OCI-M1 (cell line): ENCODE measurements around the gene GSTK1.
A peak's percentile ranks its signal among the peaks of the same experiment; 100 is the strongest.
"Not testable (repeated sequence)": the region's sequence is repeated elsewhere in the genome, so short reads cannot be mapped to it uniquely, and the experiment has no call there.

Experiments used
- DNase-seq: peaks from one replicate; lab custom pipeline; 2025; lab: John Stamatoyannopoulos, UW

The GSTK1 gene

GRCh38 chr7:143238289-143238980, 24.8 kb upstream of the GSTK1 start:
- DNase-seq: no peak

- DNase-seq: no peak
These were observed 23.4 kb upstream of the GSTK1 start for GRCh38 chr7:143239813-143240212.

GRCh38 chr7:143240291-143241168, 22.7 kb upstream of the GSTK1 start:
- peak; percentile 67 for DNase-seq

GRCh38 chr7:143242306-143242705, 20.9 kb upstream of the GSTK1 start:
- DNase-seq: no peak

- no peak for DNase-seq
These were observed 20.1 kb upstream of the GSTK1 start for GRCh38 chr7:143243111-143243510.

DNA sequence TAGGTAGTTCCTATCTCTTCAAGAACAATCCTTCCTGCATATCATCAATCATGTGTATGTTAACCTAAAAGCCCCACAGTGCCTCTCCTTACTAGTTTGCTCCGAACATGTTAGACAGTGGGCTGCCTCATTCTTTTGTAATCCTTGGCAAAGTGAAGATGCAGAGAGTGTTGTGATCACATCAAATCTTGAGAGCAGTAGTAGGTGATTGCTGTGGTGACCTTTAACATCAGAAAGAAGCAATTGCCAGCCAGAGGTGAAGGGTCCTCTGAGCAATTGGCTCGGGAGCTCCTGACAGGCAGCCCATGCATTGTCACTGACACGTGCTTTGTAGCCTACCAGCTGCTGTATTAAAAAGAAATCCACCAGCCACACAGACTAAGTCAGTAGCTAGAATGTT, 19.6 kb upstream of the GSTK1 start:
- DNase-seq: no peak

DNA sequence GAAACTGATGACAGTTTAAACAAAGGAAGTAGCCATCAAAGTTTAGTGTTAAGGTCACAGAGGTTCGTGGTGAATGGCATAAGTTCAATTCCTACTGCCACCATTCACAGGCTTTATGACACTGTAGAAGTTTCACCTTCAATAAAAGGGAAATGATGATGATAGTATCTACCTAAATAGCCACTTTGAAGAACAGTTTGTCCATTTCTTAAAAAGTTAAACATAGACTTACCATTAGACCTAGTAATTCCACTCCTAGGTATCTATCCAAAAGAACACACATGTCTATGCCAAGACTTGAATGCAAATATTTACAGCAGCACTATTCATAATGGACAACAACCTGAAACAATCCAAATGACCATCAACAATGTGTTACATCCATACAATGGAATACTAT, 18.9 kb upstream of the GSTK1 start:
- DNase-seq: no peak

DNA sequence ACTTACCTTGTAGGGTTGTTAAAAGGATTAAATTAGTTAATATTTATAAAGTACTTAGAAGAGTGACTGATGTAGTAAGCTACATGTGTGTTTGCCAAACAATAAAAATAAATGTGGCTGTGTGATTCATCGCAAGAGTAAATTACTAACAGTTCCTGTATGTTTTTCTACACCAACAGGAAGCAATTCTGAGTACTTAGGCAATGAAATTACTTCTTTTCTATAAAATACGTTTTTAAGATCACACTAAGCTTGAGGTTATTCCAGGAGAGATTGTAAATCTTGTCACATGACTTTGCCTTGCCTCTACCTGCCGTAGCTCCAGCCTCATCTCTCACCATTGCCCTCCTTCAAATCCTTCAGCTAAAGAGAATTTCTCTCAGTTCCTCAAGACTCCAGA, 18.1 kb upstream of the GSTK1 start:
- no peak for DNase-seq

- no peak for DNase-seq
These were observed 15.9 kb upstream of the GSTK1 start for GRCh38 chr7:143247372-143247771.

DNA sequence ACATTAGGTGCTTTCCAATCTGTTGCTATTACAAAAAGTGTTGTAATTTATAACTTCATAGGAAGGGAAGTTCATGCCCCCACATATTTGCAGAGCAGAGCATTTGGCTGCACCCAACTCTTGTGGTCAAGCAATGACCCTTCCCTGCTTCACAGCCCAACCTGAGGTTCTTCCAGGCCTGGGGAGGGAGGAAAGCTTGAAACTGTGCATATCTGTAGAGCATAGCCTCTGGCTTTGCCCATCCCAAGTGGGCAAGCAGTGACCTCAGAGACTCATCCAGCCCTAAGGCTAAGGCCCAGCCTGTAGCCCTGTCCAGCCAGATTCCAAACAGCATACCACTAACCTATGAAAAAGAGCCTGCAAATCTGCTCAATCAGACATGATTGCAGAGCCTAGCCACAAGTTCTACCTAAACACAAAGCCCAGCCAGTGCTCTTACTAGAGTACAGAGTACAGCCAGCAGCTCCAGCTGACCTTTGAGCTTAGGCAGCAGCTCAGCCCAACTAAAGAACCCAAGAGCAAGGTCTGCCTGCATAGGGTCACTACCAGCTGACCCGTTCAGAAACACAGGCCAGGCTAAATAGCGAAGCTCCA, 14.4 kb upstream of the GSTK1 start:
- DNase-seq: no peak

DNA sequence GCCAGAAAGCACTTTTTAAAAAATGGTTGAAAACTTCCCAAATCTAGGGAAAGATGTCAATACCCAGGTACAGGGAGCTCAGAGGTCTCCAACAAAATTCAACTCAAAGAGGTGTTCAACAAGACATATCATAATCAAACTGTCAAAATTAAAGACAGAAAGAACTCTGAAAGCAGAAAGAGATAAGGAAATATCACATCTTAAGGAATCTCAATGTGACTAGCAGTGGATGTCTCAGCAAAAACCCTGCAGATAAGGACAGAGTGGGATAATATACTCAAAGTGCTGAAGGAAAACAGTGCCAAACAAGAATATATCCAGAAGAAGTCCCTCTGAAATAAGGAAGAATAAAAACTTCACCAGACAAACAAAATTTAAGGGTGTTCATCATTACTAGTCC, 13.0 kb upstream of the GSTK1 start:
- no peak for DNase-seq

DNA sequence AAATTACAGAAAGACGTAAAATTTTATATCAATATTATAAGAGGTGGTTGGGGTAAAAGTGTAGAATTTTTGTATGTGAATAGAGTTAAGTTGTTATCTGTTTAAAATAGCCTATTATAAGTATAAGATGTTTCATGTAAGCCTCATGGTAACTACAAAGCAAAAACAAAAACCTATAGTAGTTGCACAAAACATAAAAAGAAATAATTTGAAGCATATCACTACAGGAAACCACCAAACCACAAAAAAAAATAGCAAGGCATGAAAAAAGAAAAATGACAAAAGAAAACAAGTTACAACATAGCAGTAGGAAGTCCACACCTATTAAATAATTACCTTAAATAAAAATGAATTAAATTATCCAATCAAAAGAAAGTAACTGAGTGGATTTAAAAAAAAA, 12.4 kb upstream of the GSTK1 start:
- no peak for DNase-seq

GRCh38 chr7:143252006-143252405, 11.2 kb upstream of the GSTK1 start:
- DNase-seq: peak; percentile 4

DNA sequence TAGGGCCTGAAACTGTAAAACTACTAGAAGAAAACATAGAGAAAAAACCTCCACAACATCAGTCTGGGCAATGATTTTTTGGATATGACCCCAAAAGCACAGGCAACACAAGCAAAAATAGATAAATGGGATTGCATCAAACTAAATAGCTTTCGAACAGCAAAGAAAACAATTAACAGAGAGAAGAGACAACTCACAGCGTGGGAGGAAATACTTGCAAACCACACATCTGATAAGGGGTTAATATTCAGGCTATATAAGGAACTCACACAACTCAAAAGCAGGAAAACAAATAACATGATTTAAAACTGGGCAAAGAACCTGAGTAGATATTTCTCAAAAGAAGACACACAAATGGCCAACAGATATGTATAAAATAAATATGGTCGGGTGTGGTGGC, 7.7 kb upstream of the GSTK1 start:
- DNase-seq: peak; percentile 29

- DNase-seq: peak; percentile 14
These were observed 6.9 kb upstream of the GSTK1 start for GRCh38 chr7:143256325-143256724.

DNA sequence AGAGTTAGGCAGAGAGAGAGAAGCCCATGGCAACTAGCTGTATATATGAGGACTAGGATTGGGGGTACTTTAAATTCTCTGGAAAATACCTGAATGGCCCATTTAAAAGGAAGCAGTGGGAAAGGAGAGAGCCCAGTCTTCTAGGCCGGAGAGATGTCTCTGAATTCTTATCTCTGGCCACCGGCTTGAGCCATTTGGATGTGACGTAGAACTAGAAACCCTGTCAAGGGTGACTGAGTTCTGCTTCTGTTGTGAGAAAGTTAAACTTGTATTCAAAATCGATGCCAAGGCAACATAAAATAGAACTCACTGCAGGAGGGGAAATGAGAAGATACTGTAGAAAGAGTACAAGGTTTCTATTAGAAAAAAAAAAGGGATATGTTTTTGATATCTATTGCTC, 6.3 kb upstream of the GSTK1 start:
- DNase-seq: peak; percentile 37

DNA sequence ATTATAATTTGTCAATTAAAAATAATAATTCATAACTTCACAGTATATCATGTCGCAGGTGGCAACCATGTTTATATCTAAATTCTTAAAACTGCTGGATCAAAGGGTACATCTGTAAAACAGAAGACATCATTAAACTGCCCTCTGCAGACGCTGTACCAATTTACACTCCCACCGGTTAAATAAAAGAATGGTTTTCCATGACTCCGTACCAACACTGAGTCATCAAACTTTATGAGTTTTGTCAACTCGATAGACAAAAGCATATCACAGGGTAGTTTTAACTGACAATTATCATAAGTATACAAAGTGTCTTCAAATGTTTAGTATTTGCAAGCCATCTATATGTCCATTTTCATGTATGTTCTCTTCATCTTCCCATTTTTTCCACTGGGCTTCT, 5.7 kb upstream of the GSTK1 start:
- no peak for DNase-seq

- peak; percentile 76 for DNase-seq
These were observed 4.4 kb upstream of the GSTK1 start for GRCh38 chr7:143258831-143259230.

DNA sequence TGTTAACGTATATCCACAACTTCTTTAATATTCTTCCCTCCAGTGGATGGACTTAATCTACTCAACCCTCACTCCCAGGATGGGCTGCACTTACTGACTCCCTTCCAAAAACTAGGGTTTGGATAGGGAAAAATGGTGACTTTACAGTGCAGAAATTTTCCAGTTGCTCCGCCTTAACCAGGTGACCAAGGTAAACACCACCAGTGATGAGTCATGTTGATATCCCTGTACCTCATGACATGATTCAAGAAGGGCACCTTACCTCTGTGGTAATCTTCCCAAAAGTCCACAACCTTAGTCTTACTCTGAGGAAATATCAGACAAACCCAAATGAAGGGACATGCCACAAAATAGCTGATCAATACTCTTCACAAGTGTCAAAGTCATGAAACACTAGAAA, 3.5 kb upstream of the GSTK1 start:
- no peak for DNase-seq

DNA sequence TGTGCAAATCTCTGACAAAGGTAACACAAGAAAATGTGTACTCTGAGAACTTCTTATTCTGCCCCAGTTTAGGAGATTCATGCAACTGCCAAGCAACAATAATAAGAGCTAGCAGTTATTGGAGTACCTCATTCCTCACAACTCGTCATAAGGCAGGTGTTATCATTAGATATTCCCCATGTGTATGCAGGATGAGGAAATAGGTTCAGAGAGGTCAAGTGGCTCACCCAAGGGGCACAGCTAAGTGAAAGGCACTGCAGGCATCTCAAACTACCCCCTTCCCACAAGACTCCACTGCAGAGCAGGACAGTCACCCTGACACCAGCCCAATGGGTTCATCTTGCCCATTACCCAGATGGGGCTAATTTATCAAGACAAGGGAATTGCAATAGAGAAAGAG, 1.3 kb upstream of the GSTK1 start:
- no peak for DNase-seq

DNA sequence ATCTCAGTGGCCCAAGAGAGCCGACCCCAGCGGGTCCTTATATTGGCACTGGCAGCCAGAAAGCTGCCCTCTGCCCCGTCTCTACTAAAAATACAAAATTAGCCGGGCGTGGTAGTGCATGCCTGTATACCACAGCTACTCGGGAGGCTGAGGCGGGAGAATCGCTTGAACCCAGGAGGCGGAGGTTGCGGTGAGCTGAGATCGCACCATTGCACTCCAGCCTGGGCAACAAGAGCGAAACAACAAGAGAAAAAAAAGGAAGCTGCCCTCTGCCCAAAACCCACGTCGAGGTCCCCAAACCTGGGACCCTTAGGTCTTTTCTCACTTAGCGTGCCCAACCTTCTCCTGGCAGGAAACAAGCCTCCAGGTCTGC, 941 bp downstream of the GSTK1 start:
- DNase-seq: not testable (repeated sequence)

GRCh38 chr7:143265017-143265693, 1.9 kb downstream of the GSTK1 start:
- no peak for DNase-seq

- DNase-seq: peak; percentile 76
These were observed 6.0 kb downstream of the GSTK1 start for GRCh38 chr7:143269251-143269650.
